GM18520 (cell line): ENCODE measurements around the gene PROSER3.
"Not testable (repeated sequence)": the region's sequence is repeated elsewhere in the genome, so short reads cannot be mapped to it uniquely, and the experiment has no call there.

Source experiments
- ATAC-seq: cut with Tn5 transposase; IDR thresholded peaks from one replicate; pipeline ENCODE4 v1.9.1; 2021; ENCODE audit not compliant: unreplicated experiment

Gene PROSER3

GRCh38 chr19:35753634-35754369 lies 4.2 kb upstream of the PROSER3 start:
- ATAC-seq = no peak

- ATAC-seq = no peak
These were observed 3.4 kb upstream of the PROSER3 start for GRCh38 chr19:35754370-35755130.

GRCh38 chr19:35755131-35755549 lies 2.8 kb upstream of the PROSER3 start:
- ATAC-seq = no peak

- ATAC-seq = no peak
These were observed 2.2 kb upstream of the PROSER3 start for GRCh38 chr19:35755550-35756376.

- no peak for ATAC-seq
These were observed 1.4 kb upstream of the PROSER3 start, which contains the start of gene HSPB6 for GRCh38 chr19:35756377-35757230. HSPB6 (minus strand) TSS chr19:35757029; CDS start chr19:35757008, 21 bp downstream.

GRCh38 chr19:35757231-35757748 lies 686 bp upstream of the PROSER3 start:
- ATAC-seq = no peak

GRCh38 chr19:35759697-35760096 lies 1.7 kb downstream of the PROSER3 start:
- no peak for ATAC-seq

- no peak for ATAC-seq
These were observed 2.9 kb downstream of the PROSER3 start for GRCh38 chr19:35760711-35761349.

- ATAC-seq = no peak
These were observed 6.7 kb downstream of the PROSER3 start for GRCh38 chr19:35764432-35765315.

- no peak for ATAC-seq
These were observed 8.7 kb downstream of the PROSER3 start for GRCh38 chr19:35766571-35767104.

- ATAC-seq = no peak
These were observed 9.5 kb downstream of the PROSER3 start for GRCh38 chr19:35767288-35768081.

- ATAC-seq = no peak
These were observed 10.1 kb downstream of the PROSER3 start for GRCh38 chr19:35768082-35768421.

GRCh38 chr19:35772362-35772761 lies 14.4 kb downstream of the PROSER3 start:
- not testable (repeated sequence) for ATAC-seq

- no peak for ATAC-seq
These were observed 15.2 kb downstream of the PROSER3 start for GRCh38 chr19:35773020-35773806.

- ATAC-seq = no peak
These were observed 16.5 kb downstream of the PROSER3 start for GRCh38 chr19:35774274-35775045.

- ATAC-seq = no peak
These were observed 17.0 kb downstream of the PROSER3 start for GRCh38 chr19:35775046-35775297.
